ENCODE data around the gene LRRC74A. TPM values are rescaled to one million over a fixed set of nuclear protein-coding genes. Genes with fewer than 3 reads are reported as not detected.

Gene LRRC74A
- total RNA-seq, 4 donors from 2014 or later: not detected

- DNase-seq (ENCODE audit: low spot score in 2 of 2): peak in 1 of 2 donors; percentile 57
- intact Hi-C loops (cut with DNase I; ENCODE audit: low total_unique reads): no loop called here
- no peak for TF ChIP-seq CTCF (IDR thresholded peaks at IDR 0.05)
- no peak overlapping the region for H3K4me3 ChIP-seq (ENCODE audit: low read depth, poor library complexity, severe bottlenecking)
- WGBS, 2 donors: 67 to 97% methylated on average over 6 of the region's 6 CpGs
Observed at GRCh38 chr14:76784266-76784874, 41.8 kb upstream of the LRRC74A start.

GRCh38 chr14:76784881-76785280 lies 41.3 kb upstream of the LRRC74A start:
- intact Hi-C loops (cut with DNase I; ENCODE audit: low total_unique reads): no loop called here
- TF ChIP-seq CTCF (IDR thresholded peaks at IDR 0.05): peak in 1 of 3 donors; percentile 28
- TF ChIP-seq POLR2A (IDR thresholded peaks at IDR 0.05): no peak
- DNase-seq (ENCODE audit: low spot score in 2 of 2): peak; percentile 45 to 88
- no peak overlapping the region for H3K4me3 ChIP-seq (ENCODE audit: low read depth, poor library complexity, severe bottlenecking)
- 34 to 40% methylated on average over 2 of the region's 2 CpGs for WGBS, 2 donors

GRCh38 chr14:76786601-76787000 lies 39.6 kb upstream of the LRRC74A start:
- no peak for DNase-seq (ENCODE audit: low spot score in 2 of 2)
- TF ChIP-seq CTCF (IDR thresholded peaks at IDR 0.05) (no peak), POLR2A (IDR thresholded peaks at IDR 0.05) (no peak)
- intact Hi-C loops (cut with DNase I; ENCODE audit: low total_unique reads): no loop called here
- WGBS, 2 donors: 97 to 100% methylated on average over 2 of the region's 2 CpGs
- no peak overlapping the region for H3K4me3 ChIP-seq (ENCODE audit: low read depth, poor library complexity, severe bottlenecking)

- no peak for DNase-seq (ENCODE audit: low spot score in 2 of 2)
- WGBS, 2 donors: 93 to 97% methylated on average over 2 of the region's 2 CpGs
- H3K4me3 ChIP-seq (ENCODE audit: low read depth, poor library complexity, severe bottlenecking): no peak overlapping the region
- intact Hi-C loops (cut with DNase I; ENCODE audit: low total_unique reads): no loop called here
- TF ChIP-seq POLR2A (IDR thresholded peaks at IDR 0.05) (no peak), CTCF (IDR thresholded peaks at IDR 0.05) (no peak)
Observed at GRCh38 chr14:76792422-76792821, 33.8 kb upstream of the LRRC74A start.

GRCh38 chr14:76793324-76793723 lies 32.9 kb upstream of the LRRC74A start:
- no peak overlapping the region for H3K4me3 ChIP-seq (ENCODE audit: low read depth, poor library complexity, severe bottlenecking)
- no peak for DNase-seq (ENCODE audit: low spot score in 2 of 2)
- intact Hi-C loops (cut with DNase I; ENCODE audit: low total_unique reads): no loop called here
- TF ChIP-seq CTCF (IDR thresholded peaks at IDR 0.05) (no peak), POLR2A (IDR thresholded peaks at IDR 0.05) (no peak)
- WGBS, 2 donors: 74 to 90% methylated on average over 4 of the region's 4 CpGs

- no peak for DNase-seq (ENCODE audit: low spot score in 2 of 2)
- WGBS, 2 donors: 91 to 92% methylated on average over 5 of the region's 5 CpGs
- intact Hi-C loops (cut with DNase I; ENCODE audit: low total_unique reads): no loop called here
- no peak overlapping the region for H3K4me3 ChIP-seq (ENCODE audit: low read depth, poor library complexity, severe bottlenecking)
- TF ChIP-seq CTCF (IDR thresholded peaks at IDR 0.05) (no peak), POLR2A (IDR thresholded peaks at IDR 0.05) (no peak)
Observed at GRCh38 chr14:76793956-76794355, 32.3 kb upstream of the LRRC74A start.

Data from lower leg skin (tissue), 4 donors.